GM12875 (cell line): ENCODE measurements around the gene SETBP1.

Source experiments
- H3K4me3 ChIP-seq: one replicate; pipeline ENCODE4 v1.5.1; 2011; ENCODE audit warnings: low read depth, low read length, control low read depth
- CTCF ChIP-seq: IDR thresholded peaks from 2 replicates; pipeline ENCODE4 v1.5.1; 2011; ENCODE audit warnings: low read depth, mild to moderate bottlenecking, control low read depth, inconsistent platforms, low read length, moderate library complexity, borderline replicate concordance; ENCODE audit not compliant: insufficient read depth

The SETBP1 gene

GRCh38 chr18:44685296-44685695 lies 4.6 kb downstream of the SETBP1 start:
- TF ChIP-seq CTCF: no peak
- no peak overlapping the region for H3K4me3 ChIP-seq

- H3K4me3 ChIP-seq: no peak overlapping the region
- no peak for TF ChIP-seq CTCF
These were observed 5.5 kb downstream of the SETBP1 start for GRCh38 chr18:44686156-44686555.

GRCh38 chr18:44687421-44687820 lies 6.7 kb downstream of the SETBP1 start:
- H3K4me3 ChIP-seq: no peak overlapping the region
- no peak for TF ChIP-seq CTCF

GRCh38 chr18:44689736-44690135 lies 9.0 kb downstream of the SETBP1 start:
- TF ChIP-seq CTCF: no peak
- H3K4me3 ChIP-seq: no peak overlapping the region

- H3K4me3 ChIP-seq: no peak overlapping the region
- no peak for TF ChIP-seq CTCF
These were observed 10.6 kb downstream of the SETBP1 start for GRCh38 chr18:44691148-44691925.

- no peak overlapping the region for H3K4me3 ChIP-seq
- TF ChIP-seq CTCF: no peak
These were observed 12.5 kb downstream of the SETBP1 start for GRCh38 chr18:44693030-44693784.

GRCh38 chr18:44695503-44695902 lies 14.8 kb downstream of the SETBP1 start:
- no peak for TF ChIP-seq CTCF
- H3K4me3 ChIP-seq: no peak overlapping the region
